ENCODE results near the gene CISH. TPM values are rescaled to one million over a fixed set of nuclear protein-coding genes. Genes with fewer than 3 reads are reported as not detected.

The CISH gene
- total RNA-seq, 1 experiment from 2014 or later, result 0.26 TPM

GRCh38 chr3:50574444-50574831 is 37.1 kb downstream of the CISH start:
- CTCF ChIA-PET, result interaction anchor here (0.6 to 15.8 kb wide), 3 partner anchors 12 to 1852 kb away, joined by 3 to 397 read pairs (median 4); partner anchors contain the start of genes CISH and MAPKAPK3

GRCh38 chr3:50573566-50574443 is 37.8 kb downstream of the CISH start:
- CTCF ChIA-PET, result interaction anchor here (0.6 to 15.8 kb wide), 7 partner anchors 9 to 1853 kb away, joined by 4 to 397 read pairs (median 9); partner anchors contain the start of genes CISH and MAPKAPK3
- H3K27me3 Mint-ChIP-seq (ENCODE audit: insufficient read depth, unreplicated experiment), result no peaks in the 10 kb centered on the region
- H3K27ac Mint-ChIP-seq (ENCODE audit: low read depth, unreplicated experiment), result no peak overlapping the region
- intact Hi-C loops (cut with micrococcal nuclease), result loop anchor here (10.0 kb wide), 1 partner anchor 81 kb away; no protein-coding TSS in a partner anchor
- POLR2A ChIA-PET, result interaction anchor here (0.7 kb wide), 1 partner anchor 42 kb away, joined by 3 read pairs; no protein-coding TSS in a partner anchor
- H3K4me1 Mint-ChIP-seq (ENCODE audit: insufficient read depth, unreplicated experiment), result no peaks in the 10 kb centered on the region
- H3K9me3 Mint-ChIP-seq (ENCODE audit: unreplicated experiment), result no peaks in the 10 kb centered on the region
- H3K4me3 Mint-ChIP-seq (ENCODE audit: unreplicated experiment), result no peak overlapping the region
- peaks cover 9% of the 10 kb centered on the region for H3K36me3 Mint-ChIP-seq (ENCODE audit: insufficient read depth, unreplicated experiment)
- no TSS peak for BruUV-seq (replicated peaks)
- DNase-seq (ENCODE audit: unreplicated experiment), result no peak
- TF ChIP-seq CTCF (IDR thresholded peaks at IDR 0.05; ENCODE audit: unreplicated experiment), result no peak

More at GRCh38 chr3:50574444-50574831, 37.1 kb downstream of the CISH start:
- no peak for DNase-seq (ENCODE audit: unreplicated experiment)
- H3K4me3 Mint-ChIP-seq (ENCODE audit: unreplicated experiment), result no peak overlapping the region
- BruUV-seq (replicated peaks), result no TSS peak
- H3K9me3 Mint-ChIP-seq (ENCODE audit: unreplicated experiment), result no peaks in the 10 kb centered on the region
- no peaks in the 10 kb centered on the region for H3K4me1 Mint-ChIP-seq (ENCODE audit: insufficient read depth, unreplicated experiment)
- H3K27ac Mint-ChIP-seq (ENCODE audit: low read depth, unreplicated experiment), result no peak overlapping the region
- intact Hi-C loops (cut with micrococcal nuclease), result loop anchor here (10.0 kb wide), 1 partner anchor 80 kb away; no protein-coding TSS in a partner anchor
- H3K27me3 Mint-ChIP-seq (ENCODE audit: insufficient read depth, unreplicated experiment), result no peaks in the 10 kb centered on the region
- peaks cover 14% of the 10 kb centered on the region for H3K36me3 Mint-ChIP-seq (ENCODE audit: insufficient read depth, unreplicated experiment)
- no peak for TF ChIP-seq CTCF (IDR thresholded peaks at IDR 0.05; ENCODE audit: unreplicated experiment)
- POLR2A ChIA-PET, result no interaction called here

- no peaks in the 10 kb centered on the region for H3K4me1 Mint-ChIP-seq (ENCODE audit: insufficient read depth, unreplicated experiment)
- intact Hi-C loops (cut with micrococcal nuclease), result loop anchor here (1.0 to 10.0 kb wide), 2 partner anchors 41 to 82 kb away; no protein-coding TSS in a partner anchor
- CTCF ChIA-PET, result interaction anchor here (0.5 to 15.8 kb wide), 23 partner anchors 9 to 891 kb away, joined by 3 to 397 read pairs (median 3); partner anchors contain the start of genes CISH and MAPKAPK3
- no peaks in the 10 kb centered on the region for H3K27me3 Mint-ChIP-seq (ENCODE audit: insufficient read depth, unreplicated experiment)
- no peak for TF ChIP-seq CTCF (IDR thresholded peaks at IDR 0.05; ENCODE audit: unreplicated experiment)
- BruUV-seq (replicated peaks), result no TSS peak
- no peak overlapping the region for H3K4me3 Mint-ChIP-seq (ENCODE audit: unreplicated experiment)
- no peak overlapping the region for H3K27ac Mint-ChIP-seq (ENCODE audit: low read depth, unreplicated experiment)
- H3K36me3 Mint-ChIP-seq (ENCODE audit: insufficient read depth, unreplicated experiment), result peaks cover 8% of the 10 kb centered on the region
- H3K9me3 Mint-ChIP-seq (ENCODE audit: unreplicated experiment), result no peaks in the 10 kb centered on the region
- no peak for DNase-seq (ENCODE audit: unreplicated experiment)
- POLR2A ChIA-PET, result interaction anchor here (0.7 to 4.4 kb wide), 3 partner anchors 43 to 812 kb away, joined by 3 to 59 read pairs (median 4); partner anchors contain the start of genes MANF and MAPKAPK3
Measured at GRCh38 chr3:50572801-50573371, 38.7 kb downstream of the CISH start.
